HUES48 (cell line): ENCODE measurements around the gene MACC1.

ENCODE experiments used
- H3K27ac ChIP-seq: one replicate; pipeline ENCODE4 v1.7.0; 2013; ENCODE audit warnings: low read depth, low read length, inconsistent platforms
- H3K27me3 ChIP-seq: 2 replicates; pipeline ENCODE4 v1.6.1; 2013; ENCODE audit warnings: mild to moderate bottlenecking, low read length; ENCODE audit not compliant: control insufficient read depth, insufficient read depth
- H3K36me3 ChIP-seq: 2 replicates; pipeline ENCODE4 v1.6.1; 2013; ENCODE audit warnings: low read length; ENCODE audit not compliant: control insufficient read depth, insufficient read depth
- H3K4me1 ChIP-seq: 2 replicates; pipeline ENCODE4 v1.6.1; 2013; ENCODE audit warnings: mild to moderate bottlenecking, low read length; ENCODE audit not compliant: control insufficient read depth, insufficient read depth
- H3K4me3 ChIP-seq: 2 replicates; pipeline ENCODE4 v1.5.1; 2013; ENCODE audit warnings: mild to moderate bottlenecking, low read depth, low read length
- H3K9ac ChIP-seq: 2 replicates; pipeline ENCODE4 v1.6.1; 2013; ENCODE audit warnings: mild to moderate bottlenecking, low read depth, low read length, moderate library complexity
- H3K9me3 ChIP-seq: 2 replicates; pipeline ENCODE4 v1.6.1; 2013; ENCODE audit warnings: low read length; ENCODE audit not compliant: control insufficient read depth, insufficient read depth

The MACC1 gene

GRCh38 chr7:20241194-20241910 is 24.2 kb upstream of the MACC1 start:
- H3K9me3 ChIP-seq: no peaks in the 10 kb centered on the region
- no peaks in the 10 kb centered on the region for H3K36me3 ChIP-seq
- H3K27ac ChIP-seq: no peak overlapping the region
- H3K4me3 ChIP-seq: no peak overlapping the region
- no peaks in the 10 kb centered on the region for H3K4me1 ChIP-seq
- H3K27me3 ChIP-seq: no peaks in the 10 kb centered on the region
- H3K9ac ChIP-seq: no peak overlapping the region

DNA sequence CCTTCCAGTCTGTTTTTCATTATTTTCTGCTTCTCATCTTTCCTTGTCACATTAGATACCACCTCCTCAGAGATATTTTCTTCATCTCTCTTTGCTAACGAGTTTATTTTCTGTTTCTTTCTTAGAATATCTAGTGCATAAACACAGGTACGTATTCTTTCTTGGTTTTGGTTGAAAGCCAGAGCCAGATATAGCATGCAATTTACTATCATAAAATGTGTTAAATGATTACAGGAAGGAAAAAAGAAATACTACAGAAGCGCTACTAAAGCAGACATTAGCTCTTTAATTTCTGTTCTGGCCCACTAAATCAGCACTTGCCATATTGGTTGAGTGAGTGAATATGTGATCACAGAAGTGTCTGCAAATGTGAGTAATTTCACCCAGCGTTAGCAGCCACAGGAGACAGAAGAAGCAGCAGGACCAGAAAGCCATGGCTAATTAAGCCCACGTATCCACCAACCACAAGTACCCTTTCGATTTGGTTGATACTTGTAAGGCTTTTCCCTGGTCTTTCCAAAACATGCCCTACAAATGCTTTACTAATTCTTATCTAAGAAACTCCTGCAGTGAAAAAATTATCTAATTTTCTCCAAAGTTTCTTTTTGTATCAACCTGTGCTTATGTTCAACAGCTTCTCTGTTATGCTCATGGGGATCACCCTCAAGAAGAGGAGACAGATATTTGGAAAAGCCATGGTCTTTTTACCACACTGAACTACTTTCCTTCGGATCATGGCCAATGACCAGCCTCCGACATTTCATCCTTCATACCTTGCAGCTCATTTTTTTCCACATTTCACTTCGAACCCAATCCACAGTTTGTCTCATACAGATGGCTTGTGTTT is 23.1 kb upstream of the MACC1 start:
- H3K27me3 ChIP-seq: no peaks in the 10 kb centered on the region
- H3K4me3 ChIP-seq: no peak overlapping the region
- no peaks in the 10 kb centered on the region for H3K36me3 ChIP-seq
- H3K9me3 ChIP-seq: no peaks in the 10 kb centered on the region
- no peak overlapping the region for H3K27ac ChIP-seq
- H3K9ac ChIP-seq: no peak overlapping the region
- no peaks in the 10 kb centered on the region for H3K4me1 ChIP-seq

DNA sequence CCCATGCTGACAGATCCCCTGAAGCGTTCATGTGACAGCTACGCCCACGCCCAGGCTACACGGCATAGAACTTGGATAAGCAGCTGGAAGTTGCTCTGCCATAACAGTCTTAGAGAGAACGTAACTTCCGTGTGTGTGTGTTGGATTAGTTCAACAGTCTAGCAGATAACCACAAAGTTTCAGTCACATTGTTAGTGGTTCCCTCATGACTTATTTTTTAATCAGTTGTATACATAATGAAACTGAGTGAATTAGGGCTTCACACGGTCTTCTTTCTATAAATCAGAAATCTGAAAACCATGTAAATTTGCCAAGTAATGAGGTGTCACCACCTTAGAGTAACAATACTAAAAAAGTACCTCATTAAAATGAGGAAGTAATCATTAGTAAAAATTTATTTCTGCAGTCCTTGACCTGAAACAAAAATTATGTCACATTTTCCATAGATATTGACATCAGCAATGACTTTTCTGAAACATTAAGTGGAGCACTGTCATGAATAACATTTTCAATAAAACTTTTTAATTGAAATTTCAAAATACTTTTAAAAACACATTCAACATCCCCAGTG is 21.7 kb upstream of the MACC1 start:
- Histone ChIP-seq H3K27me3 (no peaks in the 10 kb centered on the region), H3K4me1 (no peaks in the 10 kb centered on the region), H3K4me3 (no peak overlapping the region), H3K9me3 (no peaks in the 10 kb centered on the region), H3K27ac (no peak overlapping the region), H3K36me3 (no peaks in the 10 kb centered on the region), H3K9ac (no peak overlapping the region)

GRCh38 chr7:20238194-20238753 is 21.1 kb upstream of the MACC1 start:
- Histone ChIP-seq H3K27me3 (no peaks in the 10 kb centered on the region), H3K9ac (no peak overlapping the region), H3K4me1 (no peaks in the 10 kb centered on the region), H3K27ac (no peak overlapping the region), H3K9me3 (no peaks in the 10 kb centered on the region), H3K36me3 (no peaks in the 10 kb centered on the region), H3K4me3 (no peak overlapping the region)

DNA sequence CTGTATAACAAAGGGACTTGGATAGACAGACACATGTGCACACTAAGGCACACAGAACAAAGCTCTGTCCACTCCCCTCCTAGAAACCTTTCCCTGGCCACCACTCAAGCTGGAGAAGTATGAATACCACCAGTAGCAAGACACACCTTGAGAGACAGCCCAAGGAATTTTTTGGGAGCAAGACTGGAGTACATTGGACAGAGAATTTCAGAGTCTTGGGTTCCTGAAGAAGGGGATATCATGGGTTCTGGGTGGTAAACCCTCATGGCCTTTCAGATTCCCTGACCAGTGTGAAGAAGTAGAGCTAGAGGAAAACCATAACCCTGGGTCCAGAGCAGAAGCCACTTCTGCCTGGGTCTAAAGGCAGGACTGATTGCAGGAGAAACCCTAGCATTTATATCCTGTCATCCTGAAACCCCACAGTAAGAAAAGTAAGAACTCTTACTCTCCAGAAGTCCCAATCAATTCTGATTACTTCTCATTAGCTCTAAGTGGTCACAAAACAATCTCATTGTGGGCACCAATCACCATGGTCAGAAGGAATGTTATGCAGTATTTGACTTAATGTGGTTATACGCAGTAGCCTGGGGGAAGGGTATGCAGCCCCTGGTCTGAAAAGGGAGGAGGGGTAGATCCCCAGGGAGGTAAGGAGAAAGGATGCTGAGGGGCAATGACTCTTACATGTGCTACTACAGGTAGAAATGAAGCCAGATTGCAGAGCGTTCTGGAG is 20.4 kb upstream of the MACC1 start:
- H3K4me1 ChIP-seq: no peaks in the 10 kb centered on the region
- no peaks in the 10 kb centered on the region for H3K27me3 ChIP-seq
- no peak overlapping the region for H3K9ac ChIP-seq
- H3K36me3 ChIP-seq: no peaks in the 10 kb centered on the region
- H3K9me3 ChIP-seq: no peaks in the 10 kb centered on the region
- H3K4me3 ChIP-seq: no peak overlapping the region
- no peak overlapping the region for H3K27ac ChIP-seq

DNA sequence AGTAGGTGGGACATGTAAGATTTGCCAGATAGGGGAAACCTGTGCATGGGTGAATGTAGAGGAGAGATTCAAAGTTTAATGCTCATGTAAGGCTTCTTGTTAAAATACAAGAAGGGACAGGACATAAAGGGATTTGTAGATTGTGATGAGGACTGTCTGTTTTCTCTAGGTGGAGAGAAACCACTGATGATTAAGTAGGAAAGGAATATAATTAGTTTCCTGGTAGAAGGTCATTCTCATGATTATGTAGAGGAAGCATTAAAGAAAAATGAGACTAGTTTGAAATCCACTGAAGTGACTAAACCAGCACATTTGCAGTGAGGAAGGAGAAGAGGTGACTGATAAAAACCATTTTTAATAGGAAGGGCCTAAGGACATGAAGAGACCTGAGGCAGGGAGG is 19.6 kb upstream of the MACC1 start:
- H3K27ac ChIP-seq: no peak overlapping the region
- H3K36me3 ChIP-seq: no peaks in the 10 kb centered on the region
- no peaks in the 10 kb centered on the region for H3K9me3 ChIP-seq
- no peak overlapping the region for H3K9ac ChIP-seq
- H3K4me1 ChIP-seq: no peaks in the 10 kb centered on the region
- H3K4me3 ChIP-seq: no peak overlapping the region
- no peaks in the 10 kb centered on the region for H3K27me3 ChIP-seq

DNA sequence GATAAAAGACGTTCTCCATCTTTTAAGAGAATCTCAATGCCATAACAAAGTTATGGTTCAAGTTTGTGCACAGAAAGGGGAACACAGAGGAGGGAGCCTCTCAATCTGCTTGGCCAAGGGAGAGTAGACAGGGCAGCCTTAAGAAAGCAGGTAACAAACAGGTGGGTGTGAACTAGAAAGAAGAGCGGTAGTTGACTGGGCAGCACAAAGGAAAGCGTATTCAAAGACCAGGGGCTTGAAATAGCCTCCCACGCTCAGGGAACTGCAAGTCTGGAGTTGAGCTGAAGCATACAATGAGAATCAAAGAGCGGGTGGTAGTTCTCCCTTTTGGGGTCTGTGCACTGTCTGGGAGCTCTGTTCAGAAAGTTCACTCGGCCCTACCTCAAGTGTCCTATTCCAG is 18.9 kb upstream of the MACC1 start:
- no peak overlapping the region for H3K27ac ChIP-seq
- H3K4me1 ChIP-seq: no peaks in the 10 kb centered on the region
- H3K9ac ChIP-seq: no peak overlapping the region
- H3K36me3 ChIP-seq: no peaks in the 10 kb centered on the region
- no peak overlapping the region for H3K4me3 ChIP-seq
- H3K9me3 ChIP-seq: no peaks in the 10 kb centered on the region
- no peaks in the 10 kb centered on the region for H3K27me3 ChIP-seq

GRCh38 chr7:20235288-20235687 is 18.1 kb upstream of the MACC1 start:
- Histone ChIP-seq H3K9me3 (no peaks in the 10 kb centered on the region), H3K9ac (no peak overlapping the region), H3K27me3 (no peaks in the 10 kb centered on the region), H3K4me3 (no peak overlapping the region), H3K27ac (no peak overlapping the region), H3K36me3 (no peaks in the 10 kb centered on the region), H3K4me1 (no peaks in the 10 kb centered on the region)

GRCh38 chr7:20233362-20233761 is 16.2 kb upstream of the MACC1 start:
- H3K27me3 ChIP-seq: no peaks in the 10 kb centered on the region
- no peaks in the 10 kb centered on the region for H3K9me3 ChIP-seq
- no peaks in the 10 kb centered on the region for H3K36me3 ChIP-seq
- no peak overlapping the region for H3K4me3 ChIP-seq
- H3K9ac ChIP-seq: no peak overlapping the region
- H3K4me1 ChIP-seq: no peaks in the 10 kb centered on the region
- H3K27ac ChIP-seq: no peak overlapping the region

GRCh38 chr7:20232848-20233247 is 15.7 kb upstream of the MACC1 start:
- Histone ChIP-seq H3K9ac (no peak overlapping the region), H3K9me3 (no peaks in the 10 kb centered on the region), H3K27me3 (no peaks in the 10 kb centered on the region), H3K27ac (no peak overlapping the region), H3K4me1 (no peaks in the 10 kb centered on the region), H3K36me3 (no peaks in the 10 kb centered on the region), H3K4me3 (no peak overlapping the region)
